GM18520 (cell line): ENCODE data around the gene MANEAL.
A peak's percentile ranks its signal among the peaks of the same experiment; 100 is the strongest.

ENCODE experiments used
- ATAC-seq: cut with Tn5 transposase; IDR thresholded peaks from one replicate; pipeline ENCODE4 v1.9.1; 2021; ENCODE audit not compliant: unreplicated experiment

Gene MANEAL

GRCh38 chr1:37778654-37779053 is 15.0 kb upstream of the MANEAL start:
- no peak for ATAC-seq

GRCh38 chr1:37782491-37782890 is 11.2 kb upstream of the MANEAL start:
- no peak for ATAC-seq

GRCh38 chr1:37792943-37793686 is 532 bp upstream of the MANEAL start:
- ATAC-seq = no peak

GRCh38 chr1:37794372-37795339 is 1.0 kb downstream of the MANEAL start:
- no peak for ATAC-seq

GRCh38 chr1:37795340-37796125 is 1.9 kb downstream of the MANEAL start:
- ATAC-seq = no peak

- no peak for ATAC-seq
These were observed 4.2 kb downstream of the MANEAL start for GRCh38 chr1:37797750-37798345.

- ATAC-seq = no peak
These were observed 8.8 kb downstream of the MANEAL start for GRCh38 chr1:37802439-37802838.

GRCh38 chr1:37807220-37807554 is 13.5 kb downstream of the MANEAL start:
- no peak for ATAC-seq

GRCh38 chr1:37807555-37808368 is 14.1 kb downstream of the MANEAL start, which contains the start of the genes C1orf122 and YRDC:
C1orf122 (plus strand) TSS chr1:37807790; CDS start chr1:37808405, 615 bp downstream.
YRDC (minus strand) TSS chr1:37808208; CDS start chr1:37808180, 28 bp downstream.
- ATAC-seq = peak; percentile 66

GRCh38 chr1:37808369-37809319 is 15.0 kb downstream of the MANEAL start:
- ATAC-seq = peak; percentile 26

- no peak for ATAC-seq
These were observed 16.3 kb downstream of the MANEAL start for GRCh38 chr1:37809942-37810341.

- no peak for ATAC-seq
These were observed 17.5 kb downstream of the MANEAL start for GRCh38 chr1:37811027-37811655.

- no peak for ATAC-seq
These were observed 20.0 kb downstream of the MANEAL start for GRCh38 chr1:37813529-37814145.

GRCh38 chr1:37814252-37814651 is 20.6 kb downstream of the MANEAL start:
- no peak for ATAC-seq

GRCh38 chr1:37817481-37817880 is 23.8 kb downstream of the MANEAL start:
- ATAC-seq = no peak

GRCh38 chr1:37821481-37821880 is 27.8 kb downstream of the MANEAL start:
- no peak for ATAC-seq

GRCh38 chr1:37822906-37823815 is 29.5 kb downstream of the MANEAL start:
- ATAC-seq = no peak
